ENCODE data around the gene MUS81. TPM values are rescaled to one million over a fixed set of nuclear protein-coding genes. Genes with fewer than 3 reads are reported as not detected.

MUS81 gene
- total and polyA plus RNA-seq, 9 of the 15 experiments (the other 6 are each of a cell fraction or from before 2014, with no cell fraction given), result 13.4 to 118 (median 53.7) TPM

- no peak for TF ChIP-seq NR0B1 (IDR thresholded peaks at IDR 0.05; ENCODE audit: partially characterized antibody)
- TF ChIP-seq SOX6 (IDR thresholded peaks at IDR 0.05), result no peak
- TF ChIP-seq ETV6 (IDR thresholded peaks at IDR 0.05; ENCODE audit: borderline replicate concordance in 1 of 2, low read depth in 2 of 2, low read length in 1 of 2), result 0 out of 4 replicates have a peak, but pooled peaks have one; percentile 11 to 27
- TF ChIP-seq ETV6 (CRISPR knock-in tag; IDR thresholded peaks at IDR 0.05; ENCODE audit: borderline replicate concordance), result no peak
- no peak for TF ChIP-seq SETDB1 (IDR thresholded peaks at IDR 0.05; ENCODE audit: low read length)
- no peak for TF ChIP-seq TSC22D4 (tag; IDR thresholded peaks at IDR 0.05)
- TF ChIP-seq MCM3 (IDR thresholded peaks at IDR 0.05), result no peak
- no peak; the same call in none of the 2 replicates for TF ChIP-seq TFAP4 (CRISPR knock-in tag; IDR thresholded peaks at IDR 0.05; ENCODE audit: borderline replicate concordance)
- no peak for TF ChIP-seq ZNF644 (tag; IDR thresholded peaks at IDR 0.05; ENCODE audit: low read depth)
- no peak for TF ChIP-seq SMAD2 (IDR thresholded peaks at IDR 0.05; ENCODE audit: low read depth, low read length)
- TF ChIP-seq RBM22 (IDR thresholded peaks at IDR 0.05; ENCODE audit: low read depth, low read length, poor library complexity, severe bottlenecking), result peak; percentile 77
- 0 out of 2 replicates have a peak, but pooled peaks have one; percentile 50 for TF ChIP-seq ZNF696 (CRISPR knock-in tag; conservative IDR thresholded peaks at IDR 0.05)
- no peak for TF ChIP-seq CEBPB (tag; IDR thresholded peaks at IDR 0.05)
- no peak for TF ChIP-seq ZBTB2 (IDR thresholded peaks at IDR 0.05)
- TF ChIP-seq, protein P1, sequence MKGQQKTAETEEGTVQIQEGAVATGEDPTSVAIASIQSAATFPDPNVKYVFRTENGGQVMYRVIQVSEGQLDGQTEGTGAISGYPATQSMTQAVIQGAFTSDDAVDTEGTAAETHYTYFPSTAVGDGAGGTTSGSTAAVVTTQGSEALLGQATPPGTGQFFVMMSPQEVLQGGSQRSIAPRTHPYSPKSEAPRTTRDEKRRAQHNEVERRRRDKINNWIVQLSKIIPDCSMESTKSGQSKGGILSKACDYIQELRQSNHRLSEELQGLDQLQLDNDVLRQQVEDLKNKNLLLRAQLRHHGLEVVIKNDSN (CRISPR knock-in tag; IDR thresholded peaks at IDR 0.05), result no peak
- no peak for TF ChIP-seq MIER1 (IDR thresholded peaks at IDR 0.05; ENCODE audit: low read depth)
Measured at GRCh38 chr11:65891219-65892136, 31.2 kb downstream of the MUS81 start (continued).
